IMR-90 (cell line): ENCODE results near the gene KRT76.

Experiments
- BHLHE40 ChIP-seq: fragments of 150-350 bp; IDR thresholded peaks from 2 replicates; pipeline ENCODE4 v1.6.1; 2016; ENCODE audit warnings: mild to moderate bottlenecking, low read depth, low read length
- CTCF ChIP-seq: conservative IDR thresholded peaks from 2 replicates; pipeline ENCODE4 v1.5.1; 2012; ENCODE audit warnings: mild to moderate bottlenecking, low read depth, low read length, improper control_type of control experiment
- FOS ChIP-seq: fragments of 150-350 bp; IDR thresholded peaks from 2 replicates; pipeline ENCODE4 v1.6.1; 2016; ENCODE audit warnings: low read depth, low read length
- MXI1 ChIP-seq: IDR thresholded peaks from 2 replicates; pipeline ENCODE4 v1.6.1; 2012; ENCODE audit warnings: low read depth, mild to moderate bottlenecking, low read length, moderate library complexity, borderline replicate concordance
- POLR2A ChIP-seq: IDR thresholded peaks from 2 replicates; pipeline ENCODE4 v1.6.1; 2012; ENCODE audit warnings: mild to moderate bottlenecking, low read depth, low read length
- RFX5 ChIP-seq: IDR thresholded peaks from 2 replicates; pipeline ENCODE4 v1.8.0; 2012; ENCODE audit warnings: low read depth, mild to moderate bottlenecking, low read length, moderate library complexity

GRCh38 chr12:52789637-52790426 is 12.7 kb upstream of the KRT76 start:
- TF ChIP-seq CTCF, result no peak
- no peak for TF ChIP-seq FOS
- no peak for TF ChIP-seq MXI1
- TF ChIP-seq BHLHE40, result no peak
- TF ChIP-seq POLR2A, result no peak
- no peak for TF ChIP-seq RFX5
